Gastrocnemius medialis (tissue), 4 donors: ENCODE data around the gene MAD2L1.

Source experiments
- CTCF ChIP-seq, 5 experiments: fragments of 450-650 bp in 3 of 5; fragments of 200-600 bp in 2 of 5; sonication (generic) in 2 of 5; IDR thresholded peaks in 4 of 5; conservative IDR thresholded peaks in 1 of 5; 1 replicate in 4 of 5; 2 replicates in 1 of 5; pipeline ENCODE4 v1.5.1; 2016 to 2019; ENCODE audit warnings: antibody characterized with exemption in 5 of 5, mild to moderate bottlenecking in 3 of 5, moderate library complexity in 3 of 5
- POLR2A ChIP-seq, 2 donors: fragments of 450-650 bp; IDR thresholded peaks; one replicate each; pipeline ENCODE4 v1.6.1; 2017; ENCODE audit warnings: antibody characterized with exemption in 2 of 2, mild to moderate bottlenecking in 2 of 2, moderate library complexity in 2 of 2

- TF ChIP-seq CTCF (IDR thresholded peaks at IDR 0.05 in 4 of 5, conservative IDR thresholded peaks at IDR 0.05 in 1 of 5) (no peak), POLR2A (IDR thresholded peaks at IDR 0.05) (no peak)
Observed at GRCh38 chr4:120011725-120012124, 54.9 kb downstream of the MAD2L1 start.
